Renal cortical epithelial cell (primary cell): ENCODE results near the gene CNNM4. TPM values are rescaled to one million over a fixed set of nuclear protein-coding genes. Genes with fewer than 3 reads are reported as not detected.

Experiments used
- DNase-seq: peaks from one replicate; pipeline ENCODE4 v3.0.0-alpha.2; 2011; ENCODE audit warnings: low read depth
- total RNA-seq: library from RNA; depleted of rRNA; stranded (reverse); fragments of >200 nt; gene quantifications from 2 replicates; pipeline ENCODE4 v1.2.3, GENCODE V29; 2014

The CNNM4 gene
- total RNA-seq, 1 donor from 2014 or later = 5.4 TPM

GRCh38 chr2:96859099-96859649, 98.5 kb downstream of the CNNM4 start:
- no peak for DNase-seq

GRCh38 chr2:96859681-96860064, 99.0 kb downstream of the CNNM4 start:
- no peak for DNase-seq

GRCh38 chr2:96860065-96861029, 99.6 kb downstream of the CNNM4 start:
- DNase-seq = no peak

GRCh38 chr2:96861074-96861473, 100.4 kb downstream of the CNNM4 start:
- no peak for DNase-seq

Other genes starting within 250 kb of the CNNM4 start
- gene ARID5A, start 224.2 kb upstream of the CNNM4 start, total RNA-seq = 3.3 and 6.6 TPM in 2 replicates
- 21.4 and 55.2 TPM in 2 replicates for gene KANSL3, start 122.6 kb upstream of the CNNM4 start, total RNA-seq
- under 0.01 and 1.5 TPM in 2 replicates for gene FER1L5, start 118.1 kb upstream of the CNNM4 start, total RNA-seq
- 22.1 and 41.2 TPM in 2 replicates for gene LMAN2L, start 20.8 kb upstream of the CNNM4 start, total RNA-seq
- gene CNNM3, start 55.4 kb downstream of the CNNM4 start, total RNA-seq = 5.2 and 21.8 TPM in 2 replicates
- 0.35 and 2.2 TPM in 2 replicates for gene ANKRD23, start 83.1 kb downstream of the CNNM4 start, total RNA-seq
- 4.7 and 6.3 TPM in 2 replicates for gene ANKRD39, start 97.1 kb downstream of the CNNM4 start, total RNA-seq
- 17.5 and 25.3 TPM in 2 replicates for gene SEMA4C, start 109.2 kb downstream of the CNNM4 start, total RNA-seq
- gene FAM178B, start 225.7 kb downstream of the CNNM4 start, total RNA-seq = not detected in 2 replicates